SK-N-MC (cell line): Measurements from ENCODE around the gene CCDC40.
"Not testable (repeated sequence)": the region's sequence is repeated elsewhere in the genome, so short reads cannot be mapped to it uniquely, and the experiment has no call there.

Source experiments
- DNase-seq: peaks from one replicate; pipeline ENCODE4 v3.0.0-alpha.2; 2011; ENCODE audit warnings: low read depth, low spot score
- H3K27ac ChIP-seq: fragments of 200-600 bp; sonication (generic); 2 replicates; pipeline ENCODE4 v1.5.1; 2016; ENCODE audit warnings: mixed run types
- H3K36me3 ChIP-seq: fragments of 200-600 bp; sonication (generic); 2 replicates; pipeline ENCODE4 v1.6.1; 2017; ENCODE audit warnings: antibody characterized with exemption, low read length, mixed read lengths; ENCODE audit not compliant: insufficient read depth
- H3K4me3 ChIP-seq: fragments of 200-600 bp; sonication (generic); 2 replicates; pipeline ENCODE4 v1.5.1; 2016
- H3K9ac ChIP-seq: fragments of 200-600 bp; sonication (generic); 2 replicates; pipeline ENCODE4 v1.8.0; 2017; ENCODE audit warnings: mixed run types, mixed read lengths; ENCODE audit not compliant: insufficient read length
- H3K9me3 ChIP-seq: fragments of 200-600 bp; sonication (generic); 2 replicates; pipeline ENCODE4 v1.6.1; 2017; ENCODE audit warnings: low read depth, mild to moderate bottlenecking, antibody characterized with exemption, low read length, moderate library complexity, mixed read lengths
- EZH2 ChIP-seq: fragments of 200-600 bp; sonication (generic); IDR thresholded peaks from one replicate; pipeline ENCODE4 v1.6.1; 2017; ENCODE audit warnings: antibody characterized with exemption
- FOXP2 ChIP-seq: optimal IDR thresholded peaks from 2 replicates; pipeline ENCODE3; 2011; ENCODE audit warnings: mild to moderate bottlenecking, moderate library complexity; ENCODE audit not compliant: insufficient read depth; ENCODE audit errors: extremely low read length, control extremely low read depth
- POLR2AphosphoS5 ChIP-seq: IDR thresholded peaks from 2 replicates; pipeline ENCODE4 v1.6.1; 2012; ENCODE audit warnings: mild to moderate bottlenecking, low read depth, low read length, borderline replicate concordance

The CCDC40 gene

GRCh38 chr17:79991140-79991923 is 45.1 kb upstream of the CCDC40 start:
- H3K36me3 ChIP-seq: no peaks in the 10 kb centered on the region
- no peak overlapping the region for H3K9ac ChIP-seq
- H3K9me3 ChIP-seq: no peaks in the 10 kb centered on the region
- TF ChIP-seq POLR2AphosphoS5 (no peak), EZH2 (no peak), FOXP2 (no peak)
- DNase-seq: no peak
- peak overlapping the region; percentile 8; the same call in 1 of the 2 replicates for H3K27ac ChIP-seq
- no peak overlapping the region for H3K4me3 ChIP-seq

GRCh38 chr17:79991924-79992648 is 44.4 kb upstream of the CCDC40 start:
- Histone ChIP-seq H3K4me3 (no peak overlapping the region), H3K9ac (no peak overlapping the region), H3K27ac (peak overlapping the region; percentile 7; the same call in 1 of the 2 replicates), H3K36me3 (no peaks in the 10 kb centered on the region), H3K9me3 (no peaks in the 10 kb centered on the region)
- no peak for DNase-seq
- TF ChIP-seq POLR2AphosphoS5: no peak
- TF ChIP-seq FOXP2: no peak

- Histone ChIP-seq H3K27ac (peak overlapping the region; percentile 55; the same call in 1 of the 2 replicates), H3K36me3 (no peaks in the 10 kb centered on the region)
These were observed 43.6 kb upstream of the CCDC40 start for GRCh38 chr17:79992649-79993389.

GRCh38 chr17:79993390-79994227 is 42.8 kb upstream of the CCDC40 start:
- H3K9me3 ChIP-seq: no peaks in the 10 kb centered on the region
- peak overlapping the region; percentile 44 for H3K9ac ChIP-seq
- no peak overlapping the region for H3K4me3 ChIP-seq
- H3K36me3 ChIP-seq: no peaks in the 10 kb centered on the region
- no peak for DNase-seq
- peak overlapping the region; percentile 55 for H3K27ac ChIP-seq
- TF ChIP-seq POLR2AphosphoS5 (no peak), EZH2 (no peak), FOXP2 (no peak)

More at GRCh38 chr17:79992649-79993389, 43.6 kb upstream of the CCDC40 start:
- TF ChIP-seq FOXP2 (no peak), EZH2 (no peak), POLR2AphosphoS5 (no peak)
- Histone ChIP-seq H3K9me3 (no peaks in the 10 kb centered on the region), H3K9ac (peak overlapping the region; percentile 44), H3K4me3 (no peak overlapping the region)
- DNase-seq: no peak

- not testable (repeated sequence) for H3K36me3 ChIP-seq, DNase-seq, H3K9me3 ChIP-seq, H3K4me3 ChIP-seq
- H3K9ac ChIP-seq: peak overlapping the region; percentile 44
- H3K27ac ChIP-seq: peak overlapping the region; percentile 55; the same call in 1 of the 2 replicates
These were observed 42.2 kb upstream of the CCDC40 start for GRCh38 chr17:79994228-79994569.

GRCh38 chr17:79994602-79995001 is 41.8 kb upstream of the CCDC40 start:
- Histone ChIP-seq H3K9ac (no peak overlapping the region), H3K36me3 (no peaks in the 10 kb centered on the region), H3K4me3 (no peak overlapping the region), H3K9me3 (no peaks in the 10 kb centered on the region), H3K27ac (no peak overlapping the region; the same call in 1 of the 2 replicates)
- TF ChIP-seq EZH2 (no peak), FOXP2 (no peak), POLR2AphosphoS5 (no peak)
- no peak for DNase-seq

- no peak for DNase-seq
- TF ChIP-seq EZH2: no peak
- TF ChIP-seq FOXP2: no peak
- TF ChIP-seq POLR2AphosphoS5: no peak
- Histone ChIP-seq H3K9me3 (no peaks in the 10 kb centered on the region), H3K27ac (peak overlapping the region; percentile 95), H3K4me3 (no peak overlapping the region), H3K36me3 (no peaks in the 10 kb centered on the region), H3K9ac (no peak overlapping the region)
These were observed 40.7 kb upstream of the CCDC40 start for GRCh38 chr17:79995696-79996095.

GRCh38 chr17:79996291-79996690 is 40.2 kb upstream of the CCDC40 start:
- Histone ChIP-seq H3K9ac (peak overlapping the region; percentile 40), H3K4me3 (no peak overlapping the region; the same call in 1 of the 2 replicates), H3K9me3 (no peaks in the 10 kb centered on the region), H3K27ac (peak overlapping the region; percentile 95), H3K36me3 (no peaks in the 10 kb centered on the region)
- no peak for TF ChIP-seq EZH2
- no peak for TF ChIP-seq POLR2AphosphoS5
- TF ChIP-seq FOXP2: no peak
- no peak for DNase-seq
